NCI-H460 (cell line): ENCODE measurements around the gene INSIG1. TPM values are rescaled to one million over a fixed set of nuclear protein-coding genes. Genes with fewer than 3 reads are reported as not detected.

ENCODE experiments used
- DNase-seq: peaks from one replicate; pipeline ENCODE4 v3.0.0-alpha.2; 2016; ENCODE audit warnings: low read depth; ENCODE audit errors: extremely low read depth
- total RNA-seq: library from RNA; depleted of rRNA; stranded (reverse); fragments of >200 nt; shearing (Covaris generic); gene quantifications from 2 replicates; pipeline ENCODE4 v1.2.3, GENCODE V29; 2014

Gene INSIG1
- total RNA-seq, 1 experiment from 2014 or later: 19.0 TPM

- no peak for DNase-seq
Measured at GRCh38 chr7:155283565-155284194, 14.0 kb upstream of the INSIG1 start.

- DNase-seq: no peak
Measured at GRCh38 chr7:155284496-155285274, 13.0 kb upstream of the INSIG1 start.

- DNase-seq: no peak
Measured at GRCh38 chr7:155285423-155285822, 12.3 kb upstream of the INSIG1 start.

GRCh38 chr7:155285833-155286232, 11.8 kb upstream of the INSIG1 start:
- no peak for DNase-seq

- DNase-seq: no peak
Measured at GRCh38 chr7:155286686-155287085, 11.0 kb upstream of the INSIG1 start.

GRCh38 chr7:155287284-155287935, 10.3 kb upstream of the INSIG1 start:
- no peak for DNase-seq

GRCh38 chr7:155288055-155288454, 9.6 kb upstream of the INSIG1 start:
- no peak for DNase-seq

- DNase-seq: no peak
Measured at GRCh38 chr7:155289107-155289506, 8.6 kb upstream of the INSIG1 start.

- no peak for DNase-seq
Measured at GRCh38 chr7:155289949-155290501, 7.7 kb upstream of the INSIG1 start.

GRCh38 chr7:155291045-155291530, 6.6 kb upstream of the INSIG1 start:
- DNase-seq: peak; percentile 35

GRCh38 chr7:155291729-155292128, 5.9 kb upstream of the INSIG1 start:
- no peak for DNase-seq

GRCh38 chr7:155292680-155293226, 4.9 kb upstream of the INSIG1 start:
- no peak for DNase-seq

GRCh38 chr7:155293721-155294510, 3.8 kb upstream of the INSIG1 start:
- DNase-seq: no peak

- DNase-seq: no peak
Measured at GRCh38 chr7:155294511-155294778, 3.2 kb upstream of the INSIG1 start.

GRCh38 chr7:155295511-155295910, 2.2 kb upstream of the INSIG1 start:
- DNase-seq: no peak

GRCh38 chr7:155296006-155296787, 1.5 kb upstream of the INSIG1 start:
- no peak for DNase-seq

- peak; percentile 29 for DNase-seq
Measured at GRCh38 chr7:155296788-155297516, 726 bp upstream of the INSIG1 start.

- DNase-seq: no peak
Measured at GRCh38 chr7:155298288-155298833, 683 bp downstream of the INSIG1 start.
